DOHH2 (cell line): ENCODE results near the gene SYT14.

Source experiments
- H3F3A ChIP-seq: fragments of 200-600 bp; sonication (generic), shearing (Covaris generic); 2 replicates; pipeline ENCODE4 v1.6.0; 2016; ENCODE audit warnings: antibody characterized with exemption, mild to moderate bottlenecking; ENCODE audit not compliant: control insufficient read depth, insufficient read depth
- H3K27ac ChIP-seq: fragments of 200-600 bp; sonication (generic); 2 replicates; pipeline ENCODE4 v1.5.1; 2014; ENCODE audit warnings: low read depth, mild to moderate bottlenecking, low read length, moderate library complexity
- H3K27me3 ChIP-seq: fragments of 200-600 bp; sonication (generic); 2 replicates; pipeline ENCODE4 v1.6.1; 2014; ENCODE audit warnings: mild to moderate bottlenecking, low read length, mixed read lengths; ENCODE audit not compliant: control insufficient read depth
- H3K36me3 ChIP-seq: fragments of 200-600 bp; sonication (generic); 2 replicates; pipeline ENCODE4 v1.6.1; 2014; ENCODE audit warnings: mild to moderate bottlenecking, low read length, moderate library complexity, mixed read lengths; ENCODE audit not compliant: control insufficient read depth
- H3K4me1 ChIP-seq: fragments of 200-600 bp; sonication (generic); 2 replicates; pipeline ENCODE4 v1.6.1; 2014; ENCODE audit warnings: mild to moderate bottlenecking, low read length, mixed read lengths; ENCODE audit not compliant: control insufficient read depth
- H3K4me2 ChIP-seq: fragments of 200-600 bp; sonication (generic); 2 replicates; pipeline ENCODE4 v1.6.0; 2014; ENCODE audit warnings: mild to moderate bottlenecking, low read length, moderate library complexity
- H3K4me3 ChIP-seq: fragments of 200-600 bp; sonication (generic); 2 replicates; pipeline ENCODE4 v1.5.1; 2014; ENCODE audit warnings: mild to moderate bottlenecking, low read length, mixed read lengths
- H3K79me2 ChIP-seq: fragments of 200-600 bp; sonication (generic); 2 replicates; pipeline ENCODE4 v1.6.1; 2014; ENCODE audit warnings: mild to moderate bottlenecking, low read length, mixed read lengths; ENCODE audit not compliant: control insufficient read depth
- H3K9me2 ChIP-seq: fragments of 200-600 bp; sonication (generic); replicated peaks from 2 replicates; pipeline ENCODE4 v1.6.1; 2014; ENCODE audit warnings: mild to moderate bottlenecking, low read length, mixed read lengths; ENCODE audit not compliant: control insufficient read depth
- H3K9me3 ChIP-seq: fragments of 200-600 bp; sonication (generic); 2 replicates; pipeline ENCODE4 v1.6.1; 2014; ENCODE audit warnings: antibody characterized with exemption, low read length, mixed read lengths; ENCODE audit not compliant: control insufficient read depth, insufficient read depth
- H4K20me1 ChIP-seq: fragments of 200-600 bp; sonication (generic); 2 replicates; pipeline ENCODE4 v1.6.0; 2014; ENCODE audit warnings: low read depth, mild to moderate bottlenecking, antibody characterized with exemption, low read length, moderate library complexity; ENCODE audit not compliant: control insufficient read depth, insufficient read depth
- CTCF ChIP-seq: fragments of 200-600 bp; sonication (generic); IDR thresholded peaks from one replicate; pipeline ENCODE4 v1.5.1; 2014; ENCODE audit warnings: antibody characterized with exemption, mild to moderate bottlenecking, low read depth, low read length; ENCODE audit not compliant: poor library complexity, severe bottlenecking
- EZH2phosphoT487 ChIP-seq: fragments of 200-600 bp; sonication (generic); IDR thresholded peaks from 2 replicates; pipeline ENCODE4 v1.6.1; 2017; ENCODE audit warnings: borderline replicate concordance, mild to moderate bottlenecking, antibody characterized with exemption, low read length, moderate library complexity, mixed read lengths

The SYT14 gene

GRCh38 chr1:210022044-210022443 lies 84.0 kb downstream of the SYT14 start:
- Histone ChIP-seq H3K4me3 (no peak overlapping the region), H3K27ac (no peak overlapping the region), H3K79me2 (no peaks in the 10 kb centered on the region), H3K9me3 (no peaks in the 10 kb centered on the region), H4K20me1 (no peaks in the 10 kb centered on the region), H3K4me2 (no peak overlapping the region), H3F3A (no peaks in the 10 kb centered on the region), H3K27me3 (no peaks in the 10 kb centered on the region), H3K4me1 (no peaks in the 10 kb centered on the region), H3K36me3 (no peaks in the 10 kb centered on the region), H3K9me2 (no peaks in the 10 kb centered on the region)
- TF ChIP-seq EZH2phosphoT487 (no peak), CTCF (no peak)

DNA sequence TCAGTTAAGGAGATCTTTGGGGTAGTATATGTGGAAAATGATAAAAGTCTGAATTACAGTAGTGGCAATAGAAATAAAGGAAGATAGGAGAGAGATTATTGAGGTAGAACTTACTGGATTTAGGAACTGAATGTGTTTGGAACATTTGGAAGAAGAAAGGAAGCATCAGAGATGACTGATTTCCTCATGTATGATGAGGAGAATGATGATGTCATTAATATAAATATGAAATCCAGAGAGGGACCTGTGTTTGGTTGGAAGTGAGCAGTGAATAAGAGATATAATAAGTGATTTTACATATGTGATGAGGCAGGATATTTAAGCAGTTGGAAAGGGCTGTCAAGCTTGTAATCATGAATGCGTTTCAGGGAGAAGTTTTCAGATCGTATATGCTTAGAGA lies 86.3 kb downstream of the SYT14 start:
- no peaks in the 10 kb centered on the region for H3K79me2 ChIP-seq
- H3K36me3 ChIP-seq: no peaks in the 10 kb centered on the region
- no peak overlapping the region for H3K4me2 ChIP-seq
- no peak overlapping the region for H3K27ac ChIP-seq
- TF ChIP-seq EZH2phosphoT487: no peak
- no peaks in the 10 kb centered on the region for H3F3A ChIP-seq
- no peaks in the 10 kb centered on the region for H3K27me3 ChIP-seq
- H3K9me3 ChIP-seq: no peaks in the 10 kb centered on the region
- H3K4me1 ChIP-seq: no peaks in the 10 kb centered on the region
- no peaks in the 10 kb centered on the region for H3K9me2 ChIP-seq
- H4K20me1 ChIP-seq: no peaks in the 10 kb centered on the region
- no peak overlapping the region for H3K4me3 ChIP-seq

DNA sequence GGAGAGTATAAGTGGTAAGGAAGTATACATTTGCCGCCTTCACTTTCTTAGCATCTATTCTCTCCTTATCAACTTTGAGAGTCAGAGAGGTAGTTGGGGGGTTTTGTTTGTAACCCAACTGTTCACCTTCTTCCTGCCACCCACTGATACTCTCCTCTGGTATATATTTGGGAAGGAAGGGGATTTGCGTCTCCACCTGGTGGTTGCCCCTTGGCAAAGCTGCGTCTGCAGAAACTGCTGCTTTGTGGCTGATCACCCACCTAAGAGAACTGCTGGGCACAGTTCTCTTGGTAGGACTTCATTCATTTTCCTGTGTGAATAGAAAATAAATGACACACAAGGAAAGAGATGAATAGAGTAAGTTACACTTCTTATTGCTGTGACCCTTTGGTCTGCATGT lies 87.0 kb downstream of the SYT14 start:
- Histone ChIP-seq H3K4me1 (no peaks in the 10 kb centered on the region), H3K27ac (no peak overlapping the region), H3K4me3 (no peak overlapping the region)

GRCh38 chr1:210025870-210026269 lies 87.9 kb downstream of the SYT14 start:
- TF ChIP-seq EZH2phosphoT487: no peak
- no peak for TF ChIP-seq CTCF
- Histone ChIP-seq H3K9me3 (no peaks in the 10 kb centered on the region), H3K36me3 (no peaks in the 10 kb centered on the region), H3F3A (no peaks in the 10 kb centered on the region), H3K27ac (no peak overlapping the region), H3K4me2 (no peak overlapping the region), H3K4me1 (no peaks in the 10 kb centered on the region), H3K79me2 (no peaks in the 10 kb centered on the region), H4K20me1 (no peaks in the 10 kb centered on the region), H3K9me2 (no peaks in the 10 kb centered on the region), H3K27me3 (no peaks in the 10 kb centered on the region), H3K4me3 (no peak overlapping the region)

More for the DNA sequence above, 87.0 kb downstream of the SYT14 start:
- Histone ChIP-seq H3K4me2 (no peak overlapping the region), H3K27me3 (no peaks in the 10 kb centered on the region), H3K9me3 (no peaks in the 10 kb centered on the region), H4K20me1 (no peaks in the 10 kb centered on the region), H3K79me2 (no peaks in the 10 kb centered on the region), H3F3A (no peaks in the 10 kb centered on the region), H3K36me3 (no peaks in the 10 kb centered on the region), H3K9me2 (no peaks in the 10 kb centered on the region)
- TF ChIP-seq CTCF (no peak), EZH2phosphoT487 (no peak)
